Lung microvascular endothelial cell (primary cell): ENCODE results near the gene NFKB2. TPM values are rescaled to one million over a fixed set of nuclear protein-coding genes. Genes with fewer than 3 reads are reported as not detected.
A peak's percentile ranks its signal among the peaks of the same experiment; 100 is the strongest.

Experiments used
- DNase-seq, 2 donors: peaks; one replicate each; pipeline versions ENCODE4 v3.0.0 to v3.0.0-alpha.2; 2010; ENCODE audit warnings: low read depth in 2 of 2
- total RNA-seq: library from RNA; depleted of rRNA; stranded (reverse); fragments of >200 nt; gene quantifications from 2 replicates; pipeline ENCODE4 v1.2.1, GENCODE V29; 2014

NFKB2 gene
- total RNA-seq = 12.0 and 16.9 TPM in 2 replicates

DNA sequence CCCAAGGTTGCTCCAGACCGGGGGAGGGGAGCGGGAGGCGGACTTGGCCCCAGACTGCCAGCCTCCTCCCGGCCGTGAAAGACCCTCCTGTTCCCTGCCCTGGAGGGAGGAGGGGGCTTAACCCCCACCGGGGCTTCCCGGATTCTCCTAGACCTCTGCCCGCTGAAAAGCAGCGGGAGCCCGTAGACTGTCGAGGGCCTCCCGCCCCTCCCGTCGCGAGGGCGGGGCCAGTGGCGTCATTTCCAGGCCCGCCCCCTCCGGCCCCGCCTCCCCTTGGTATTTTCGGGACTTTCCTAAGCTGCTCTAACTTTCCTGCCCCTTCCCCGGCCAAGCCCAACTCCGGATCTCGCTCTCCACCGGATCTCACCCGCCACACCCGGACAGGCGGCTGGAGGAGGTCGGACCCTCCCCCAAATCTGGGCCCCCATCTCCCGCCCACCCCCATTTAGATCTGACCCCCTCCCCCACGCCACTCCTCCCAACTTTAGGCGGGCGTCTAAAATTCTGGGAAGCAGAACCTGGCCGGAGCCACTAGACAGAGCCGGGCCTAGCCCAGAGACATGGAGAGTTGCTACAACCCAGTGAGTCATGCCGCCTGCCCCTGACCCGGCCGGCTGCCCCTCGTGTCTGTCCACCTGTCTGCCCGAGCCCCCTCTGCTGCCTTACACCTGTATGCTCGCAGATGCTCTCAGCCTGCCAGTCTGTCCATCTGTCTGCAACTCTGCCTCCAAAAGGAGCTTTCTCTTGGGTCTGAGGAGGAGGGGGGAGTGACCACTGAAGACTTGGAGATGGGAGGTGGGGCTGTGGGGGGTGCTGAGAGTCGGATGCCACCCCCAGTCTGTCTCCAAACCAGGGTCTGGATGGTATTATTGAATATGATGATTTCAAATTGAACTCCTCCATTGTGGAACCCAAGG, at the start of gene NFKB2:
TSS of gene NFKB2 (plus strand) at position 306 of the 917 bp plus-strand sequence. CDS start at position 561, 255 bp downstream.
- DNase-seq = peak; percentile 90 to 93

DNA sequence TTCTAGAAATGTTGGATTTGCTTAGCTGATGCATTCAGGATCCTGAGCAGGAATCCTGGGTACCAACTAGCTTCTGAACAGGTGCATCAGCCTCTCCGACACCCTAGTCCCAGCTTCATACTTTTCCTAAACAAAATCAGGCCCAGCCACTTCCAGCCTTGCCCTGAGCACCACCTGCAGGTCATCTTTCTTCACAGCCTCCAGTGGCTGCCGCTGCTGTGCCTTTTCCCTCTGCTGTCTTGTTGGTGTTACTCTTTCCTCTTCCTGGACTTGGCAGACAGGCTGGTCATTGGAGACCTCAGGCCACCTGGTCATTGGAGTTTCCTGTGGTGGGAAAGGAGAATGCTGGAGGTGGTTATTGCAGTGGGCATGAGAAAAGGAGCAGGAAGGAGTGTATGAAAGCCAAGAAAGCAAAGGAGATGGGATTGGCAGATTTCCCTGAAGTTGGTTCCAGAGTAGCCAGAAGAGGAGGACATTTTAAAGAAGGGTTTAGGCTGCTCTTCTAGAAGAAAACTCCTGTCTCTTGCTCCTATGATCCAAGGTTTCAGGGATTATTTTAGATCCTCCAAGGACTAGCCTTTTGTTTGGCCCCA, 48.2 kb upstream of the NFKB2 start:
- DNase-seq = peak; percentile 83

DNA sequence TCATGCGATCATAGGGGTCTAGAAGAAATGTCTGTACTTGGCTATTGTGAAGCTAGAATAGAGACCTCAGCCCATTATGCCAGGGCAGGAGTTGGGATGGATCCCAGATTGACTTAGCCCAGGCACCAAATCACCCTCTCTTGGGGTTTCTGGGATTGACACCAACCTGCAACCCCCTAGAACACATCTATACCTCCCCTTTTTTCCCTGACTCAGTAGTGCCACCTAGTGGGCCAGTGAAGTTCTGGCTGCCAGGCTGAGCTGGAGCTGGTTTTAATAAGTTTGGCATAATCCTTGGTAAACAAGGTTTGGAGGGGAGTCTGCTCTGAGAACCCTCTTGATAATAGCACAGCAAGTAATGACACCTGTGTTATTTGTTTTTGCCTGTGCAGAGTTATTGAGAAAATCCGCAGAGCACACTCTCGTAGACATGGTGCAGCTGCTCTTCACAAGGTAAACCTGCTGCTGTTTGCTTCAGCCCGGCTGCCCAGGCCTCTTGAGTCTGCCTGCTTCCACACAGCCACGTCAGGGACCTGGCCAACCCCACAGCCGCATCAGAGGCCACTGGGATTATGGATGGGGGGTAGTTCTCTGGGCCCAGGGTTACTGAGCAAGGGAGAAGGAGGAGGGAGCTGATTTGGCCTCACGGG, 43.3 kb upstream of the NFKB2 start:
- DNase-seq = peak; percentile 64 to 76

DNA sequence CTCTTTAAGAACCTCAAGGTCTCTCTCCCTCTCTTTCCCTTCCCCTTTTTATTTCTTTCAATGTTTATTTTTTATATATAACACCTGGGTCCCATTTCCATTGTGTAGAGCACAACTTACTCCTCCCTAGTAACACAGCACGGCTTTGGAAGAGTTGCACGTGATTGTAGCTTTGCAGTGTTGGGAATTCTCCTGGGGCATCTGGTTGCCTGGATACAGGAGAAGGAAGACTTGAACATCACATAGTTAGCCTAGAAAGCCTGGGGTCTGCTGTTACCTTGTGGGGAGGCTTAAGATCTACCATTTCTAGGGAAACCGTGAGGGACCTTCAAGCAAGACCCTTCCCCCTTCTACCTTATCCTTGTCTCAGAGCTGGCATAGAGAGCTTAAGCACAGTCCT, 41.1 kb upstream of the NFKB2 start:
- DNase-seq = no peak

DNA sequence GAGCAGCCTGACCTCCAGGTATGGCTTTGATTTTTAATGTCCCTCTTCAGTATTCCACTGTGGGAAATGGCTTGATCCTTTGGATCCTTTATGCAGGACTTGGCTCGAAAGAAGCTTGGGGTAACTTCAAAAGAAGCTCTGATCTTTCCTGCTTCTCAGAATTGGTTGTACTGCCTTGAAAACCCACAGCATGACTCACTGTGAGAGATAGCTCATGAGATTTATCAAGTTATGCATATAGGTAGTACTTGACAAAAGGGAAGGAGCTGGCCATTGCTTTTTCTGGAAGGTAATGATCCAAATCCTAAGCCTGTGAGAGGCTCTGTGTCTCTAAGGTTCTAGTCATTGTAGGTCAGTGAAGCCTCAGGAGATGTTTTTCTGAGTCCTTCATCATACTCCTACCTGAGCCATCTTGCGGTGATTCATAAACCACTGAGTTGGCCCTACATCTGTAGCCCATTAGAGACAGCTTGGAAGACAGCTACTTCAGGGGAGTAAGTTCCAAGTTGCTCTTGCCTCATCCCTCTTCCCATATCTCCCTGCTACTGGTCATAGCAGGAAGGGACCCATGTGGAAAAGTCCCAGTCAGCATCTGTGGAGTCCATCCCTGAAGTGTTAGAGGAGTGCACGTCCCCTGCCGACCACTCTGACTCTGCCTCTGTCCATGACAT, 36.7 kb upstream of the NFKB2 start:
- no peak for DNase-seq

DNA sequence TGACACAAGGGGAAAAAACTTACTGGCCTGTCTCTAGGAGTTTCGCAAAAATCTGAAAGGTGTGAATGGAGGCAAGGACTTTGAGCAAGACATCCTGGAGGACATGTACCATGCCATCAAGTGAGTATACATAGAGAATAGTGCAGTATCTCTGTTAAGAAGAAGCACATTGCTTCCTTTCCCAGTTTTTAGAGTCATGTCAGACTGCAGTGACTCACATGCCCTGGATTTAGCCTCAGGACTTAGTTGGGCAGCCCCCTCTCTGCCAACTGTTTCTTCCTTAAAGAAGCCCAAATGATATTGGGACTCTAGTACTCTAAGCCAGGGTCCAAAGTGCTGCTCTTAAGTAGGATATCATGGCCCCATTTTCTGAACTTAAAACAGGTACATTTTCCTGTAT, 28.1 kb upstream of the NFKB2 start:
- DNase-seq = no peak

DNA sequence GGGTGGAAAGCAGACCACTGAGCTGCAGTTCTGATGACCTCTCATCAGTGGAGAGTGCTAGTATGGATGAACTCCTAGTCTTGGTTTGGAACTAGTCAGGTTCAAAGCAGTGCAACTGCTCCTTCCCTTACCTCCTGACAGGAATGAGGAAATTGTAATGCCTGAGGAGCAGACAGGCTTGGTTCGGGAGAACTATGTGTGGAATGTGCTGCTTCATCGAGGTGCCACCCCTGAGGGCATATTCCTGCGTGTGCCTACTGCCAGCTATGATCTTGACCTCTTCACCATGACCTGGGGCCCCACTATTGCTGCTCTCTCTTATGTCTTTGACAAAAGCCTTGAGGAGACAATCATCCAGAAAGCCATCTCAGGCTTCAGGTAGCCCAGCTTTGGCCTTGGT, 27.4 kb upstream of the NFKB2 start:
- no peak for DNase-seq

DNA sequence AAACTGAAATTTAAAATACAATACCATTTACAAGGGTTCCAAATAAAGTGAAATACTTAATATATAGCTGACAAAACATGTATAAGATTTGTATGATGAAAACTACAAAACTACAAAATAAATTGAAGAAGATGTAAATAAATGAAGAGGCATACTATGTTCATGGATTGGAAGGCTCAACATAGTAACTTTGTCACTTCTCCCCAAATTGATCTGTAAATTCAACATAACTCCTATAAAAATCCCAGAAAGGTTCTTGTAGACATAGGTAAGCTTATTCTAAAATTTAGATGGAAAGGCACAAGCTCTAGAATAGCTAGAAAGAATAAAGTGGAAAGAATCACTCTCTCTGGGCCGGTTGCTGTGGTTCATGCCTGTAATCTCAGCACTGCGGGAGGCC, 24.2 kb upstream of the NFKB2 start:
- DNase-seq = no peak

DNA sequence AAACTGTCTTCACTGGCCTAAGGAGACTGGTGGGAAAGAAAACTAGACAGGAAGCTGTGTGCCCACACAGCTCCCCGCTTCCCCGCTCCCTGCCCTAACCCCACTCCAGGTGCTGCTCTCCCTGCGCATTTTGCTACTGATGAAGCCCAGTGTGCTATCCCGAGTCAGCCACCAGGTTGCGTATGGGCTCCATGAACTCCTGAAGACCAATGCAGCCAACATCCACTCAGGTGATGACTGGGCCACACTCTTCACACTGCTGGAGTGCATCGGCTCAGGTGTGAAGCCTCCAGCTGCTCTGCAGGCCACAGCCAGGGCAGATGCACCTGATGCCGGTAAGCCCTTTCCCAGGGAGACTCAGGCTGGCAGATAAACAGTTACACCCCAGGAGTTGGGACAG, 20.3 kb upstream of the NFKB2 start:
- peak in 1 of 2 donors; percentile 29 for DNase-seq

DNA sequence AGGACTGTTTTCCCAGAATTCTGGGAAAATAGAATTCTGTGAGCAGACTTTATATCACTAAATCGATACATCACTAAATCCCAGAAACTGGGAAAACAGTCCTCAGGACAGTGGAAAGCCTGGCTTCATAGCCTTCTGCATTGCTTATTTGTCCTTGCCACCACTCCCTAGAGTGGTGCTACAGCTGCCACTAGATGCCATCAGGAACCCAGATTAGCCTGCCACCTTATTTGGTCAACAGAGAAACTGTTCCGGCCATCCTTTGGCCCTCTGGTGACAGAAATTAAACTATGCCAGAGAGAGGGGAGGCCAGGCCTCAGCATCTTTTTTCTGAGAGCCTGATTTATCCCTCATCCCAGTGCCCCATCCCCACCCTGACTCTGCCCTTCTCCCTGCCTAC, 19.6 kb upstream of the NFKB2 start:
- no peak for DNase-seq

DNA sequence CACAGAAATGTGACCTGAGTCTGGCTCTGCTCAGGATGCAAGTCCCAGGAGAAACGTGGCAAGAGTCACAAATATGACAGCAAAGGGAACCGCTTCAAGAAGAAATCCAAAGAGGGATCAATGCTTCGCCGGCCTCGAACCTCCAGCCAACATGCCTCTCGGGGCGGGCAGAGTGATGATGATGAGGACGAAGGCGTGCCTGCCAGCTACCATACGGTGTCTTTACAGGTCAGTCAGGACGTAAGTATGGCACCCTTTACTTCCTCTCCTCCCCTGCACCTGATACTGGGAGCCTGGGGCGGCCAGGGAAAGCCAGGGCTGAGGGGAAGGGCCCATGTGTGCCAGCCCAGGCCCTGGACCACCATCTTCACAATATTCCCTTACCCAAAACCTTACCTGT, 18.6 kb upstream of the NFKB2 start:
- no peak for DNase-seq

DNA sequence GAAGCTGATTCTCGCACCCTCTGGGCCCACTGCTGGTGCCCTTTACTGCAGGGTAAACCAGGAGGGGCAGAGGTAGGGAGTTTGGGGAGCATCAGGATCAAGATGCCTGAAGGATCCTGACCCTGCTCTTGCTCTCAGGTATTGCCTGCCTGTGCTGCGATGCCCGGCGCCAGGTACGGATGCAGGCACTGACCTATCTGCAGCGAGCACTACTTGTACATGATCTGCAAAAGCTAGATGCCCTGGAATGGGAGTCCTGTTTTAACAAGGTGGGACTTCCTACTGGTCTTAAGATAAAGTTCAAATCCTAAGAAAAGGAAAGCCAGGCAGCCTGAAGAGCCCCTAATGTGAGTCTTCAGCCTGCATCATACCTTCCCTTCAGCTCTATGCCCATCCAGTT, 16.1 kb upstream of the NFKB2 start:
- DNase-seq = no peak

DNA sequence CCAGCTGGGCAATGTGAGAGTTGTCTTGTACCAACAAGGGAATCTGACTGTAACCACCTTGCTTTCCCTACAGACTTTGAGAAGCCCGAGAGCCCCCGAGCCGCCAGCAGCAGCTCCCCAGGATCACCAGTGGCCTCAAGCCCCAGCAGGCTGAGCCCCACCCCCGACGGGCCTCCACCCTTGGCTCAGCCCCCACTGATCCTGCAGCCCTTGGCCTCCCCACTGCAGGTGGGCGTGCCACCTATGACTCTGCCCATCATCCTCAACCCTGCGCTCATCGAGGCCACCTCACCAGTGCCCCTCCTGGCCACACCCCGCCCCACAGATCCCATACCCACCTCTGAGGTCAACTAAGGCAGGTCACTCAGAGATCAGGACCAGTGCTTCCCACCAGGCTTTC, 13.5 kb upstream of the NFKB2 start:
- no peak for DNase-seq

DNA sequence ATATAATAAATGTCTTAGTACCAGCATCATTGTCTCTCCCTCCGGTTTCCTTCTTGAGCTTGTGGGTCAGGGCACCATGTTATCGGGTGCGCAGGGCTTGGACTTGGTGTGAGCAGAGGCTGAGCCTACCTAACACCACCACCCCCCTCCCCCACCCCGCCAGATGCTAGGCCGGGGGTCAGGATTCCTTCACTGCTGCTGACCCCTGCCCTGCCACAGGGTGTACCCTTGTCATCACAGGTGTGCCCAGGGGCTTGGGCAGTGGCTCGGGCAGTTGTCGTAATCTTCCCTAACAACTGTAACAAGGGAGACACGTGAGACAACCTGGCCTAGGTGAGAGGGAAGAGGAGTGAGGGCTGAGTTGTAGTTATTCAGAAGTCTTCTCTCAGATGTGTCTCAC, 12.6 kb upstream of the NFKB2 start:
- no peak for DNase-seq

DNA sequence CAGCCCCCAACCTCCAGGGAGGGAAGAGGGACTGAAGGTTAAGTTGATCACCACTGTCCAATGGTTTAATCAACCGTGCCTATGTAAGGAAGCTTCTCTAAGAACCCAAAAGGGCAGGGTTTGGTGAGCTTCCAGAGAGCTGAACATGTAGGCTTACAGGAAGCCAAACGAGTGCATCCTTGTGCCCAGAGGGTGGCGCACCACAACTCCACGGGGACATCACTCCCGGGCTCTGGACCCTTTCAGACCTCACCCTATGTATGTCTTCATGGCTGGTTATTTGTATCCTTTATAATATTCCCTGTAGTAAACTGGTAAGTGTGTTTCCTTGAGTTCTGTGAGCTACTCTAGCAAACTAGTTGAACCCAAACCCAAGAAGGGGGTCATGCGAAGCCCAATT, 11.5 kb upstream of the NFKB2 start:
- DNase-seq = peak in 1 of 2 donors; percentile 22

DNA sequence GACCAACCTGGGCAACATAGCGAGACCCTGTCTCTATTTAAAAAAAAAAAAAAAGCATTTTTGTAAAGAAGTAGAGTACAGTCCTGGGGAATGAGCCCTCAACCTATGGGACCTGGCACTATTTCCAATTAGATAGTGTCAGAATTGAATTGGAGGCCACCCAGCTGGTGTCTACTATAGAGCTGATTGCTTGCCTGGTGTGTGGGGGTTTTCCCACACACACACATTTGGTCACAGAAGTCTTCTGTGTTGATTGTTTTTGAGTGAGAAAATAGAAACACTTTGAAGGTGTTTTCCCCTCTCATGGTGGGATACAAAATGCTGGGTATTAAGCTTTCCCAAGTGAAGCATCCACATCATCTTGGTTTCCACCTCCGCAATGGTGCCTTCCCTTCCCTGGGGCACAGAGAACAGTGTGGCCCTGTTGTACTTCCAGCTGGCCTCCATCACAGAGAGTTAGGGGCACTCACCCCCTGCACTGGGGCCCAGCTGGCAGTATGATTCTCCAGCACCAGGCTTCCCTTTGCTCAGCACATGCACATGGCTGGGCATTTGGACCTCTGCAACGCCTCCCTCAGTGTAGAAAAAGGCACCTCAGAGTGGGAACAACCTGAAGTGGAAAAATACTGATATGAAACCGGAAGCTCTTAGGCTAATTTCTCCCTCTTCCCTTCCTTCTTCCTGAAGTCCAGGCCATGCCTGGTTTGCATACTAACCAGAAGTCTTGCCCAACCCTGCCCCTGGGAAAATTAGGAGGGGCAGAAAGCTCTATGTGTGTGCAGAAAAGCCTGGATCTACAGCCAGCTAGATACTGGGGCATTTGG, 10.7 kb upstream of the NFKB2 start:
- no peak for DNase-seq

DNA sequence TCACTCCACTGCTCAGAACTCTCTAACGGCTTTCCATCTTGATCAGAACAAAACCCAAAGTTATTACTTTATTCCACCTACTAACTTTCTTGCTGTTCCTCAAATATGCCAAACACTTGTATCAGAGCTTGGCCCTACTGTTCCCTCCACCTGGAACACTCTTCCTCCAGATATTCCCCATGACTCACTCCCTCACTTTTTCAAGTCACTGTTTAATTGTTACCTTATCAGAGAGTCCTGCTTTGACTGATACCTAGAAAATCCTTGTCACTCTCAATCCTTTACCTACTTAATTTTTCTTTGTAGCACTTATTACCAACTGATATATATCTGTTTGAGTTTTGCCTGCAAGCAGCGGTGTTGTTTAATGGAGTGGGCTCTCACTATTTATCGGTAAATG, 5.6 kb upstream of the NFKB2 start:
- DNase-seq = no peak

DNA sequence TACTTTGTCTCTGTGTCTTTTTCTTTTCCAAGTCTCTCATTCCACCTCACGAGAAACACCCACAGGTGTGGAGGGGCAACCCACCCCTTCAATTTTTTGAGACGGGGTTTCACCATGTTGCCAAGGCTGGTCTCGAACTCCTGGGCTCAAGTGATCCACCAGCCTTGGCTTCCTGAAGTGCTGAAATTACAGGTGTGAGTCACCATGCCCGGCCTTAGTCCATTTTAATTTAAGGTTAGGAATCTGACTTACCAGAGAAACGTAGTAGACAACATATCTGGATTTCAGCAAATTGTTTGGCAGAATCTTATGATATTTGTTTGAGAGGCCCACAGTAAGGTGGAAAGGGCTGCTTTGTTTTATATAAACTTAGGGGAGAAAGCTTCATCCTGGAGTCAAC, 3.2 kb upstream of the NFKB2 start:
- no peak for DNase-seq

DNA sequence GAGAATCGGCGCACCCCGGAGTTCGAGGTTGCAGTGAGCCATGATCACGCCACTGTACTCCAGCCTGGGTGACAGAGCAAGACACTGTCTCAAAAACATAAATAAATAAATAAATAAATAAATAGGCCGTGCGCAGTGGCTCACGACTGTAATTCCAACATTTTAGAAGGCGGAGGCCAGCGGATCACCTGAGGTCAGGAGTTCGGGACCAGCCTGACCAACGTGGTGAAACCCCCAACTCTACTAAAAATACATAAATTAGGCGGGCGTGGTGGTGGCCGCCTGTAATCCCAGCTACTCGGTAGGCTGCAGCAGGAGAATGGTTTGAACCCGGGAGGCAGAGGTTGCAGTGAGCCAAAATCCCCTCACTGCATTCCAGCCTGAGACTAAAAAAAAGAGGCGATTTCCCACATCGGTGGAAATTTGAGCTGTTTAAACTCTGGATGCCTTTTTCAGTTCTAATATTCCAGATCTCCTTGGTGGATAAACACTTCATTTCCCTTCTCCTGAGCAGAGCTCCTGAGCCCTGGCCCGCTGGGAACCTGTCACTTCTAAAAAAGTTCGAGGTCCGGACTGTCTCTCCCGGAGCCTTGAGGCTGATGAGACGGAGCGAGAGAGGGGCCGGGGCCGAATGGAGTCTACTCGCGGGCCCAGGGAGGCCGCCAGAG, 2.0 kb upstream of the NFKB2 start:
- DNase-seq = no peak

DNA sequence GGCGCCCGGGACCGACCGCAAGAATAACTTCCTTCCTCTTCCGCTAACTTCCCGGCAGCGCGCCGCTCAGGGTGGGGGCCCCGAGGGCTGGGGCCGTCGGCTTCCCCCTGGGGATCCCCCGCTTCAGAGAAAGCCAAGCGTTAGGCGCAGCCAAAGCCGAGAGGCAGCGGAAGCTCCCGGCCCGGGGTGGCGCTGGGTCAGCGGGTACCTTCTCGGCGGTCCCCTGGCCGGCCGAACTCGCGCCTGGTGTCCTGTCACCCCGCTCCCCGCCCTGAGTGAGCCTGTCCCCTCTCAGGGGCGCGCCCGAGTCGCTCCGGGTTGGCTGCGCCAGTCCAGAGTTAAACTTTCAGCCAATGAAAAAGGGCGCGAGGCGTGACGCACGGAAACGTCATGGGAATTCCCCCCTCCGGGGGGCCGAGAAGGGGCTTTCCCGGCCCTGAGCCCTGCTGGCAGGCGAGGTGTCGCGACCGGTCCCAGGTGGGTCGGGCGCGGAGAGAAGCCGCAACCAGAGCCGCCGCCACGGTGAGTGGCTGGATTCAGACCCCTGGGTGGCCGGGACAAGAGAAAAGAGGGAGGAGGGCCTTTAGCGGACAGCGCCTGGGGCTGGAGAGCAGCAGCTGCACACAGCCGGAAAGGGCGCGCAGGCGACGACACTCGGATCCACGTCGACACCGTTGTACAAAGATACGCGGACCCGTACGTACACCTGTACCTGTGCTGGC, 1.3 kb upstream of the NFKB2 start:
- peak; percentile 94 to 96 for DNase-seq
